Suppressor macrophage (primary cell): ENCODE data around the gene B3GNT3.
"Not testable (repeated sequence)": the region's sequence is repeated elsewhere in the genome, so short reads cannot be mapped to it uniquely, and the experiment has no call there.

Experiments
- DNase-seq, 4 experiments: peaks; one replicate each; pipeline ENCODE4 v3.0.0-alpha.2; 2020 to 2022

B3GNT3 gene

GRCh38 chr19:17766543-17767131 lies 28.3 kb upstream of the B3GNT3 start:
- DNase-seq, result peak; percentile 84 to 93 (median 91)

DNA sequence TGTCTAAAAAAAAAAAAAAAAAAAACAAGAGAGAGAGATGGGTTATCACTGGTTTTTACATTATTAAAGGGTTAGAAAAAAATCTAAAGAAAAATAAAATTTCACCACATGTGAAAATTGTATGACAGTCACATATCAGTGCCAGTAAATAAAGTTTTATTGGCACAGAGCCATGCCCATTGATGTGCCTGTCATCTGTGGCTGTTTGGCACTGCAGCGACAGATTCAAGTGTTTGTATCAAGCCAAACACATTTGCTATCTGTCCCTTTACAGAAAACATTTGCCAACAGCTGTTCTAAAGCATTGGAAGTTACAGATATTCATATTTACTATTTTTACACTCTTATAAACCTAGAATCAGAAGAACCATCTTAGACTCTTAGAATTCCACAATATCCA lies 27.4 kb upstream of the B3GNT3 start:
- DNase-seq, result no peak

- DNase-seq, result no peak
Measured at GRCh38 chr19:17770613-17771012, 24.3 kb upstream of the B3GNT3 start.

- peak in 1 of 4 experiments; percentile 37 for DNase-seq
Measured at GRCh38 chr19:17772172-17772571, 22.8 kb upstream of the B3GNT3 start.

DNA sequence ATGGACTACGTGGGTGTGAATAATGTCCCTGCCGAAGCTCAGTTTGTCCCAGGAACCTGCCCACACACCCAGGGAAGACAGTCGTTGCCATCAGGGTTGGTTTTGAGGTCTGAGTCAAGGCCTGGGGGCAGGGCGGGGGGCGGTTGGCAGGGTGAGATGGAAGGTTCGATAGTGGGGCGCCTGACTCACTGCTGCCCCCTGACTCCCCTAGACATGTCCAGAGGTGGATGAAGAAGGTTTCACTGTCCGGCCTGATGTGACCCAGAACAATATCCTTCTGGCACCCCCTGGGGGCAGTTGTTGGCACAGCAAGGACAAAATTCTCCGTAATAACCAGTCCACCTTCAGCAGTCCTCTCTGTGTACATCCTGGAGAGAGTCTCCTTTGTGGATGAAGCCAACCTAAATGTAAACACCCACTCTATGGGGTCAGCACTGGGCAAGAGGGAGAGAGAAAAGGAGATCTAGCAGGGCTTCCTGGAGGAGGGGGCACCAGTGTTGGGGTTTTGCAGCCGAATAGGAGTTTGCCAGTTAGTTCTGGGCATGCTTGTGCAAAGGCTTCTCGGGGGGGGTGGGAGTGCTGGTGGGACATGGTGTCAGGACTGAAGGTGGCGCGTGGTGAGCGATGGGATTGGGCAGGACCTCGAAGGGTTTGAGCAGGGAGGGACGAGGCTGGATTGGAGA lies 19.6 kb upstream of the B3GNT3 start:
- DNase-seq, result peak; percentile 52 to 73 (median 66)

- DNase-seq, result peak; percentile 76 to 88 (median 80)
Measured at GRCh38 chr19:17775991-17776803, 18.7 kb upstream of the B3GNT3 start.

DNA sequence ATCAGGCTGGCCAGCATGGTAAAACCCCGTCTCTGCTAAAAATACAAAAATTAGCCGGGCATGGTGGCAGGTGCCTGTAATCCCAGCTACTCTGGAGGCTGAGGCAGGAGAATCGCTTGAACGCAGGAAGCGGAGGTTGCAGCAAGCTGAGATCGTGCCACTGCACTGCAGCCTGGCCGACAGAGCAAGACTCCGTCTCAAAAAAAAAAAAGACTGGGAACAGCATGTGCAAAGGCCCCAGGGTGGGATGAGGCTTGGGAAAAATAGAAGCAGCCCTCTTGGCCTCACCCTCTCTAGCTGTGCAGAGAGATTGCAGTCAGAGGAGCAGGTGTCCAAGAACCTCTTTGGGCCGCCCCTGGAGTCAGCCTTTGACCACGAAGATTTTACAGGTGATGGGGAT lies 17.1 kb upstream of the B3GNT3 start:
- not testable (repeated sequence) for DNase-seq

DNA sequence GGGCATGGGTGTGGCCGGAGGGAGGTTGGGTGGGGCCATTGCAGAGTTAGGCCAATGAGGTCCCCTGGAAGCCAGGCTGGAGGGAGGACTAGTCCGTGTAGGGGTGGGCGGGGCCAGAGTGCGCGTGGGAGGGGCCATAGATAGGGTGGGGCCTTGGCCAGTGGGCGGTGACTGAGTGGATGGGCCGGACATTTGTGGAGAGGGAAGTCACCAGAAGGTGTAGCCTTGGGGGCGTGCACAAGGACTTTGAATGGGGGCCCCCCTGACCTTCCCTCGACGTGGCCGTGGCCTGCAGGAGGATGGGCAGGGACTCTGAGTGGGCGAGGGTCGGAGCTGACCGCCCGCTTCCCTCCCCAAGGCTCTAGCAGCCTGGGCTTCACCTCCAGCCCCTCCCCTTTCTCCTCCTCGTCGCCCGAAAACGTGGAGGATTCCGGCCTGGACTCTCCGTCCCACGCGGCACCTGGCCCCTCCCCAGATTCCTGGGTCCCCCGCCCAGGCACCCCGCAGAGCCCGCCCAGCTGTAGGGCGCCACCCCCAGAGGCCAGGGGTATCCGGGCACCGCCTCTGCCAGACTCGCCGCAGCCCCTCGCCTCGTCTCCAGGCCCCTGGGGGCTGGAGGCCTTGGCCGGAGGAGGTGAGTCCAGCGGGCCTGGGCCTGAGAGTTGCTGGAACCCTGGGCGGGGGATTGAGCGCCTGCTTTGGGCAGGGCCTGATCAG lies 16.5 kb upstream of the B3GNT3 start:
- DNase-seq, result peak; percentile 84 to 94 (median 90)

DNA sequence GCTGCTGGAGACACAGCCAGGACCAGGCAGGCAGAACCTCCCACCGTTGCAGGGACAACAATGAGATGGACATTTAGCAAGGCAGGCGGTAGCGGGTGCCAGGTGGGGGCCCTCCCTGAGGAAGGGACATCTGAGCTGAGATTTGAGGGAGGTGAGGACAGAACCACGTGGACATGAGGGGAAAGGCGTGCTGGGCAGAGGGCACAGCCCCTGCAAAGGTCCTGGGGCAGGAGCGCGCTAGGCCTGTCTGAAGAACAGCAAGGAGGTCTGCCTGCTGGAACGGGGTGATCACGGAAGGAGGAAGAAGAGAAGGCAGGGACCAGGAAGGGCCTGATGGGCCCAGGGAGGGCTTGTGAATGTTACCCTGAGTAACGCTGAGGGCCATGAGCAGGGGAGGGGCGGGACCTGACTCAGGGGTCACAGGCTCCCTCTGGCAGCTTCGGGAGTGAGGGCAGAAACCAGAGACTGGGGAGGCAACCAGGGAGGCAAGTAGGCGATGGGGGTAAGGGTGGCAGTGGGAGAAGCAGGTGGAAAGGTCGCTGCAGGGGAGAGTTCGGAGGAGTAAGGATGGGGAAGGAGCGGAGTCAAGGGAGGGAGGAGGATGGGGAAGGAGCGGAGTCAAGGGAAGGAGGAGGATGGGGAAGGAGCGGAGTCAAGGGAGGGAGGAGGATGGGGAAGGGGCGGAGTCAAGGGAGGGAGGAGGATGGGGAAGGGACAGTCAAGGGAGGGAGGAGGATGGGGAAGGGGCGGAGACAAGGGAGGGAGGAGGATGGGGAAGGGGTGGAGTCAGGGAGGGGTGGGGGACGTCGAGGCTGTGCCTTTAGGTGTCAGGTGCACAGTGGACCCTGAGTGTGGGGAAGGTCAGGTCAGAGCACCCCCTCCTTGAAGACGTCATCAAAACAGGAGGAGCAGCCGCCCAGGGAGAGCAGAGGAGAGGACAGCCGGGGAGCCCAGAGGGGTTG lies 15.7 kb upstream of the B3GNT3 start:
- DNase-seq, result peak; percentile 84 to 93 (median 90)

DNA sequence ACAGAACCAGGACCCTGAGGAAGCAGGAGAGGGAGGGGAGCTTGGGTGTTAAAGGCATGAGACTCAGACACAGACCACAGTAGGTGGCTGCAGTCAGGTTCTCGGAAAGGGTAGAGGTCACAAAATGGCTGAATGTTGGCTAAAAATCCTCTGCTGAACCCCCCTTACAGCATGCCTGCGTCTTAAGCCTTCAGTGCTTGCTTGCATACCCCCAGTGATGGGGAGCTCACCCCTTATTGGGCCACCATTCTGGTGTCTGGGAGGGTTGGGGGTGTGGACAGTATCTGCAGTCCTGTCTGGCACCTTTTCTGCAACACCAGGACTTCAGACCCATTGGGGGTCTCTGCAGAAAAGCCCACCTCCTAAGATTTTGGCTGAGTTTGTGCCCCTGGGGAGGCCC lies 14.2 kb upstream of the B3GNT3 start:
- no peak for DNase-seq

- DNase-seq, result not testable (repeated sequence)
Measured at GRCh38 chr19:17783721-17784120, 11.2 kb upstream of the B3GNT3 start.

DNA sequence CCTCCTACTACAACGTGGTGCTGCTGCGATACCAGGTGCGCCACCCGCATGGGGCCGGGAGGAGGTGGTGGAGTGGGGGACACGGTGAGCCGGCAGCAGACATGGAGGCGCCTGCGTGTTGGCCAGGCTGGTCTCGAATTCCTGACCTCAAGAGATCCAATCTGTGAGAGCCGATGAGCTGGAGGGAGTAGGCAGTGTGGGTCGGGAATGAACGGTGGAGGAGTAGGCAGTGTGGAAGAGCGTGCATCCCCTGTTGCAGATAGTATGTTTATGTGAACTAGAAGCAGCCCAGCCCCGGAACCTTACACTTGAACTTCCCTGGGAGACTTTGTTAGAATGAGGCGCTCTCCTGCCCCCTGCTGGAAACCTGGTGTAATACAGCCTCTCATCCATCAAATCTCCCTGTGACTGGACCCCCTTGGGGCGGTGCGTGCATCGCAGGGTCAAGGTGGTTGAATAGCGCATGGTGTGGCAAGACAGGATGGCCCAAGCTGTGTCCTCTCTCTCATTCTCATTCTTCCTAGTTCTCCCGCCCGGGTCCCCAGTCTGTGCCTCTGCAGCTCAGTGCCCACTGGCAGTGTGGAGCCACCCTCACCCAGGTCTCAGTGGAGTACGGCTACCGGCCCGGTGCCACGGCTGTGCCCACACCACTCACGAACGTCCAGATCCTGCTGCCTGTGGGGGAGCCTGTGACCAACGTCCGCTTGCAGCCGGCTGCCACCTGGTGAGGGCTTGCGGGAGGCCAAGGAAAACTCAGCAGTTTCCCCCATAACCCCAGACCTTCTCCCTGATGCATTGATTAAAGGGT lies 10.5 kb upstream of the B3GNT3 start:
- peak; percentile 75 to 85 (median 84) for DNase-seq

DNA sequence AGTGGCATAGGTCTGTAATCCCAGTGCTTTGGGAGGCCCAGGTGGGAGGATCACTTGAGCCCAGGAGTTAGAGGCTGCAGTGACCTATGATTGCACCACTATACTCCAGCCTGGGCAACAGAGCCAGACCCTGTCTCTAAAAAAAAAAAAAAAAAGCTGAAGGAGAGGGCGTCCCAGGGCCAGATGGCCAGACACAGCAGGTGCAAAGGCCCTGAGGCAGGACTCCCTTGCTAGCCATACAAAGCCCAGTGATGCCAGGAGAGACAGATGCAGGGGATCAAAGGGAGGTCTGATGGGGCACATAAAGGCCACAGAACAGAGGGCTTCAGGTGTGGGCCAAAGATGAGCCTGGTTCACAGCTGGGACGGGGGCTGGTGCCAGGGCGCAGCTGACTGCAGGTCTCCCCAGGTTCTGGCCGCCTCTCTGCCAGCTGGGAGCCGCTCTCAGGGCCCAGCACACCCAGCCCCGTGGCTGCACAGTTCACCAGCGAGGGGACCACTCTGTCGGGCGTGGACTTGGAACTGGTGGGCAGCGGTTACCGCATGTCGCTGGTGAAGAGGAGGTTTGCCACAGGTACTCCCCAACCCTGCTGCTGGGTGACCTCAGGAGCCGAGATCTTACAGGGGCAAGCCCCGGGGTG lies 7.5 kb upstream of the B3GNT3 start:
- DNase-seq, result no peak

DNA sequence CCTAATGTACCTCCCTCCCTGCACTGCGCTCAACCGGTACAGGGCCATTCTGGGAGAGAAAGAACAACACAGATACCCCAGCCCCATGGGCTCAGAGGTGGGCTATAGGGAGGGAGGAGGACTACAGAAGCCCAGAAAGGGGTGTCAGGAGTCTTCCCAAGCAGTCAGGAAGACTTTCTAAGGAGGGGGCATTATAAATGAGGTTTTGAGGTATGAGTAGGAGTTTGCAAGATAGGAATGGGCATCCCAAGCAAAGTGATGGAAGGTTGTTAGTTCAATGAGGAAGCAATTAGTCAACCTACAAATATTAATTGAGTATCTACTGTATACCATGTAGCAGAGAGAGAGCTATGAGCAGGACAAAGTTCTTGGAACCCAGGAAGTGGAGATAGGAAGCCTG lies 6.3 kb upstream of the B3GNT3 start:
- no peak for DNase-seq

DNA sequence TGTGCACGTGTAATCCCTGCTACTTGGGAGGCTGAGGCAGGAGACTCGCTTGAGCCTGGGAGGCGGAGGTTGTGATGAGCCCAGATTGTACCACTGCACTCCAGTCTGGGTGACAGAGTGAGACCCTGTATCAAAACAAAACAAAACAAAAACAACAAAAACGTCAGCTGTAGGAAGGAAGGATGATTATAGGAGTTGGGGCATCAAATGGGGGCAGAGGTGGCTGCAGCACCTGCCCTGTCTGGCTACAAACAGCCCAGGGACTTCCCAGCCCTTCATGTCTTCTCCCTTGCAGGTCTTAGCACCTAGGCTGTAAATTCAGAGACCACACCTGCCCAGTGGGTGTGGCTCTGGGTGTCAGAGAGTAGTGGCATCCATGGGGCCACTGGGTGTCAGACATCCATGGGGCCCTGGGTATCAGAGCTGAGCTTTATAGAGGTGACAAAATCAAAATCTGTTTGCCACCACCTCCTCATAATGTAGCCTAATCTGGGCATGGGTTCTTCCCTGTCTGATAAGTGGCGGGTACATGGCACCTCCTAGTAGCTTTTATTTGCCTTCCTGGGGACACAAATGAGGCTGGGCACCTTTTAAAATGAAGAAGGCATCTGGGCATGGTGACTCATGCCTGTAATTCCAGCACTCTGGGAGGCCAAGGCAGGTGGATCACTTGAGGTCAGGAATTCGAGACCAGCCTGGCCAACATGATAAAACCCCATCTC lies 4.7 kb upstream of the B3GNT3 start:
- DNase-seq, result no peak

GRCh38 chr19:17794412-17794730 lies 567 bp upstream of the B3GNT3 start:
- DNase-seq, result no peak

- DNase-seq, result no peak
Measured at GRCh38 chr19:17795495-17795856, 538 bp downstream of the B3GNT3 start.

- DNase-seq, result no peak
Measured at GRCh38 chr19:17796013-17796837, 1.3 kb downstream of the B3GNT3 start.

GRCh38 chr19:17796838-17797423 lies 2.0 kb downstream of the B3GNT3 start:
- DNase-seq, result no peak
